GM12878 (cell line): ENCODE results near the gene U2AF2. TPM values are rescaled to one million over a fixed set of nuclear protein-coding genes. Genes with fewer than 3 reads are reported as not detected.
A peak's percentile ranks its signal among the peaks of the same experiment; 100 is the strongest.

Experiments
- ATAC-seq: fragments of 200-7000 bp; cut with Tn5 transposase; 3 replicates; pipeline ENCODE4 v1.9.1; 2020; ENCODE audit warnings: mild to moderate bottlenecking, moderate library complexity
- BruUV-seq: library from RNA; stranded (reverse); fragments of 400-500 nt; replicated peaks from 2 replicates; lab custom pipeline; 2021; lab: Mats Ljungman, UMichigan
- CTCF ChIA-PET: fragments of 300-600 bp; sonication (Branson Sonifier 250); formaldehyde crosslinking; extraction: SDS; loops from one replicate; lab custom pipeline; 2021; ENCODE audit warnings: inconsistent platforms; lab: Yijun Ruan, JAX
- POLR2A ChIA-PET: fragments of 350-600 bp; formaldehyde crosslinking; extraction: SDS; loops from one replicate; lab custom pipeline; 2021; ENCODE audit warnings: inconsistent platforms; lab: Charles Lee
- RAD21 ChIA-PET: fragments of 300-600 bp; sonication (Branson Sonifier 250); formaldehyde crosslinking; loops from one replicate; lab custom pipeline; 2023; ENCODE audit warnings: antibody characterized with exemption; ENCODE audit not compliant: unreplicated experiment; lab: Charles Lee
- SMC1A ChIA-PET: fragments of 300-600 bp; sonication (Branson Sonifier 250); formaldehyde crosslinking; loops from one replicate; lab custom pipeline; 2023; ENCODE audit not compliant: unreplicated experiment, uncharacterized antibody; lab: Charles Lee
- DNase-seq: peaks from one replicate; pipeline ENCODE4 v3.0.0-alpha.2; 2011; ENCODE audit warnings: low read depth, low spot score
- FAIRE-seq: peaks from 3 replicates; lab custom pipeline; 2011; peaks lifted over from hg19 to GRCh38; lab: Jason Lieb, UNC
- H2AFZ ChIP-seq: 2 replicates; pipeline ENCODE4 v1.6.0; 2011; ENCODE audit warnings: low read depth, low read length, control low read depth; ENCODE audit not compliant: control insufficient read depth
- H3K27ac ChIP-seq: 2 replicates; pipeline ENCODE4 v1.5.1; 2011; ENCODE audit warnings: control low read depth; ENCODE audit not compliant: control insufficient read depth, insufficient read depth
- H3K27me3 ChIP-seq, 2 experiments: replicated peaks in 1 of 2; 2 replicates each; pipeline versions ENCODE4 v1.6.0 to v1.6.1; 2011; ENCODE audit warnings: low read length in 1 of 2; ENCODE audit not compliant: control insufficient read depth in 2 of 2, insufficient read depth in 2 of 2
- H3K36me3 ChIP-seq, 2 experiments: 2 replicates each; pipeline ENCODE4 v1.5.1; 2011; ENCODE audit warnings: low read length in 1 of 2; ENCODE audit not compliant: control insufficient read depth in 2 of 2, insufficient read depth in 2 of 2
- H3K4me1 ChIP-seq: 2 replicates; pipeline ENCODE4 v1.6.1; 2011; ENCODE audit warnings: mild to moderate bottlenecking, low read length, moderate library complexity, mixed read lengths; ENCODE audit not compliant: control insufficient read depth, insufficient read depth
- H3K4me2 ChIP-seq: 2 replicates; pipeline ENCODE4 v1.6.0; 2011; ENCODE audit warnings: control low read depth; ENCODE audit not compliant: control insufficient read depth, insufficient read depth
- H3K4me3 ChIP-seq: fragments of 200-600 bp; sonication (generic); 2 replicates; pipeline ENCODE4 v1.5.1; 2016
- H3K79me2 ChIP-seq: 2 replicates; pipeline ENCODE4 v1.6.0; 2011; ENCODE audit warnings: low read length; ENCODE audit not compliant: control insufficient read depth, insufficient read depth
- H3K9ac ChIP-seq: 2 replicates; pipeline ENCODE4 v1.8.0; 2011; ENCODE audit warnings: low read length, control low read depth, mixed read lengths; ENCODE audit not compliant: control insufficient read depth, insufficient read depth
- H3K9me3 ChIP-seq: replicated peaks from 3 replicates; pipeline ENCODE4 v1.5.1; 2011; ENCODE audit warnings: mild to moderate bottlenecking, low read length; ENCODE audit not compliant: control insufficient read depth, insufficient read depth
- H4K20me1 ChIP-seq: 2 replicates; pipeline ENCODE4 v1.6.0; 2011; ENCODE audit not compliant: control insufficient read depth, insufficient read depth
- CHD4 ChIP-seq: fragments of 200-600 bp; sonication (generic); IDR thresholded peaks from 2 replicates; pipeline ENCODE4 v1.6.1; 2016; ENCODE audit warnings: mild to moderate bottlenecking
- HDAC2 ChIP-seq: fragments of 200-600 bp; sonication (generic); IDR thresholded peaks from 2 replicates; pipeline ENCODE4 v1.6.1; 2017
- POLR2AphosphoS5 ChIP-seq: IDR thresholded peaks from 2 replicates; pipeline ENCODE4 v1.6.1; 2011; ENCODE audit warnings: mild to moderate bottlenecking, low read length, inconsistent platforms
- SRF ChIP-seq, 2 experiments: IDR thresholded peaks; 2 replicates each; pipeline ENCODE4 v1.6.1; 2011; ENCODE audit warnings: low read depth in 2 of 2, low read length in 2 of 2, mild to moderate bottlenecking in 1 of 2, moderate library complexity in 1 of 2
- WGBS: methylation state at CpG from one replicate; pipeline ENCODE4 v1.1.6; 2016; ENCODE audit warnings: low lambda C conversion rate; ENCODE audit not compliant: insufficient replicate concordance, insufficient coverage; ENCODE audit errors: missing lambda C conversion rate; 5-methylcytosine and 5-hydroxymethylcytosine counted together
- in situ Hi-C: fragments of 300-500 bp; cut with MboI; formaldehyde crosslinking; loops from 9 replicates; pipeline ENCODE4 v1.14.3; 2018; ENCODE audit warnings: mixed read lengths
- intact Hi-C: fragments of 100-400 bp; cut with micrococcal nuclease; formaldehyde crosslinking; loops from one replicate; pipeline ENCODE4 v1.14.2; 2022; ENCODE audit not compliant: unreplicated experiment
- polyA plus RNA-seq, 11 experiments: library from polyadenylated mRNA; depleted of rRNA in 4 of 11; unstranded in 6 of 11; stranded (reverse) in 5 of 11; fragments of >200 nt; fragmentation: Nextera tagmentation in 4 of 11; fragmentation: Illumina TruSeq in 1 of 11; extraction: Ambion mirVana in 4 of 11; extraction: Trizol in 1 of 11; gene quantifications; 1 replicate in 1 of 11; 2 replicates in 10 of 11; pipeline versions ENCODE4 v1.2.1 to v1.2.3, GENCODE V29; 2011 to 2016; ENCODE audit warnings: inconsistent platforms in 2 of 11, missing spikeins in 2 of 11, low read depth in 1 of 11
- total RNA-seq, 4 experiments: library from RNA; depleted of rRNA in 3 of 4; stranded (reverse); fragments of >200 nt in 3 of 4; fragmentation: Illumina TruSeq in 1 of 4; extraction: Trizol in 1 of 4; gene quantifications; 2 replicates each; pipeline versions ENCODE4 v1.2.1 to v1.2.3, GENCODE V29; 2013 to 2021

Gene U2AF2
- total and polyA plus RNA-seq, 10 of the 15 experiments (the other 5 are each of a cell fraction or from before 2014, with no cell fraction given): 3.0 to 338 (median 130) TPM

DNA sequence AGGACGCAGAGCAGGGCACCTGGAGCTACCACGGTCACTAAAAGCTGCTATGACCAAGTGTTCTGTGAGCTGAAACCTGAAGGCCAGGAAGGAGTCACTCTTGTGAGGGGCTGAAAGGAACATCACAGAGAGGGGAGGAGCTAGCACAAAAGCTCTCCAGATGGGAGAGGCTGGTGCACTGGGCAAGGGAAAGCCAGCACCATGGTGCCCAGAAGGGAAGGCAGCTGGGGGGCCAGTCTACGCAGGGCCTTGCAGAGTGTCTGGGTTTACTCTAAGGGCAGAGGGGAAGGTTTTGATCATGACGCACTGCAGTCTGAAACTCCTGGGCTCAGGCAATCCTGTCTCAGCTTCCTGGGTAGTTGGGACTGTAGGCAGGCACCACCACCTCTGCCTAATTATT lies 18.1 kb upstream of the U2AF2 start:
- Histone ChIP-seq H3K79me2 (peaks cover 49% of the 10 kb centered on the region), H3K36me3 (no peaks in the 10 kb centered on the region), H3K4me1 (peaks cover 38% of the 10 kb centered on the region), H4K20me1 (no peaks in the 10 kb centered on the region), H3K4me2 (peak overlapping the region; percentile 91), H3K27ac (no peak overlapping the region), H3K9me3 (no peaks in the 10 kb centered on the region), H3K4me3 (peak overlapping the region; percentile 92), H3K27me3 (no peaks in the 10 kb centered on the region), H2AFZ (no peak overlapping the region), H3K9ac (peak overlapping the region; percentile 16; the same call in 1 of the 2 replicates)
- in situ Hi-C loops (no loop called here), intact Hi-C loops (loop anchor here (10.0 kb wide), 1 partner anchor 438 kb away; no protein-coding TSS in a partner anchor)
- 60% methylated on average over 4 of the region's 4 CpGs for WGBS
- POLR2A ChIA-PET: interaction anchor here (0.5 to 4.5 kb wide), 3 partner anchors 11 to 18 kb away, joined by 6 to 28 read pairs (median 12); partner anchors contain the start of genes CCDC106 and U2AF2
- ATAC-seq (no peak), DNase-seq (no peak), FAIRE-seq (no peak)
- SMC1A ChIA-PET: interaction anchor here (1.2 to 2.5 kb wide), 5 partner anchors 11 to 38 kb away, joined by 3 to 11 read pairs (median 5); partner anchors contain the start of genes CCDC106, FIZ1 and U2AF2
- CTCF ChIA-PET: interaction anchor here (0.7 to 7.7 kb wide), 6 partner anchors 11 to 122 kb away, joined by 3 to 65 read pairs (median 12); partner anchors contain the start of genes CCDC106 and ZNF865
- no TSS peak for BruUV-seq
- RAD21 ChIA-PET: interaction anchor here (1.3 kb wide), 1 partner anchor 11 kb away, joined by 3 read pairs; no protein-coding TSS in a partner anchor
- no peak for TF ChIP-seq SRF (IDR thresholded peaks at IDR 0.05; ENCODE audit: low read depth in 2 of 2, low read length in 2 of 2)
- no peak for TF ChIP-seq HDAC2

DNA sequence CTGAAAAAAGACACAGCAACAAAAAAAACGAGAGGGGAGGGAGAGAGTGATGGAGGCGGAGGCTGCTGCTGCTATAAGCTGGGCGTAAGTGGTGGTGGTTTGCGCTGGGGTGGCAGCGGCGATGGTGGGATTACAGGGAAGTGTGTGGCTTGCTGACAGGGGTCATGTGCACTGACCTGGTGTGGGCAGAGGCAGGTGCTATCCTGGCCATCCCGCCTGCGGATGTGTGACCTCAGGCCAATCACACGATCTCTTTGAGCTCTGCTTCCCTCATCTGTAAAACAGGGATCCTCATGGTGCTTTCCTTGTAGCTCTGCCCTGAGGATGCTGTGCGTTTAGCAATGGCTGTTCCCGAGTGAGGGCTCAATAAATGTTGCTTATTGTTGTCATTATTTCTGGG lies 17.3 kb upstream of the U2AF2 start:
- Histone ChIP-seq H2AFZ (no peak overlapping the region), H4K20me1 (no peaks in the 10 kb centered on the region), H3K27ac (no peak overlapping the region), H3K27me3 (no peaks in the 10 kb centered on the region), H3K4me1 (peaks cover 34% of the 10 kb centered on the region), H3K4me2 (peak overlapping the region; percentile 57)
- in situ Hi-C loops: no loop called here
- intact Hi-C loops: loop anchor here (10.0 kb wide), 1 partner anchor 437 kb away; no protein-coding TSS in a partner anchor
- FAIRE-seq (no peak), ATAC-seq (no peak)
- WGBS: 78% methylated on average over 11 of the region's 11 CpGs
- POLR2A ChIA-PET: interaction anchor here (0.7 to 4.5 kb wide), 3 partner anchors 11 to 17 kb away, joined by 4 to 28 read pairs (median 12); partner anchors contain the start of genes CCDC106, U2AF2 and ZNF784
- BruUV-seq: no TSS peak
- TF ChIP-seq CHD4 (no peak), POLR2AphosphoS5 (peak; percentile 50)
- TF ChIP-seq, all 136 proteins: peak for 1
- DNase-seq: no peak
- CTCF ChIA-PET: interaction anchor here (1.2 to 7.7 kb wide), 6 partner anchors 11 to 120 kb away, joined by 4 to 65 read pairs (median 12); partner anchors contain the start of genes CCDC106 and ZNF865
- no peaks in the 10 kb centered on the region for H3K36me3 ChIP-seq
- RAD21 ChIA-PET: interaction anchor here (1.3 kb wide), 1 partner anchor 13 kb away, joined by 3 read pairs; no protein-coding TSS in a partner anchor
- SMC1A ChIA-PET: interaction anchor here (0.8 to 2.5 kb wide), 5 partner anchors 10 to 161 kb away, joined by 3 to 11 read pairs (median 5); partner anchors contain the start of genes CCDC106, U2AF2 and ZNF628
- no peak overlapping the region for H3K4me3 ChIP-seq
- H3K79me2 ChIP-seq: peaks cover 55% of the 10 kb centered on the region
- no peak overlapping the region for H3K9ac ChIP-seq
- H3K9me3 ChIP-seq: no peaks in the 10 kb centered on the region
